UCSD-AML1 (cell line): Measurements from ENCODE around the gene KHDRBS2.

Experiments
- DNase-seq: peaks from one replicate; lab custom pipeline; 2025; ENCODE audit not compliant: unreplicated experiment; lab: John Stamatoyannopoulos, UW

The KHDRBS2 gene

GRCh38 chr6:62192593-62192992 is 93.4 kb downstream of the KHDRBS2 start:
- DNase-seq, result no peak

GRCh38 chr6:62175195-62175594 is 110.8 kb downstream of the KHDRBS2 start:
- DNase-seq, result no peak

GRCh38 chr6:62174548-62174947 is 111.5 kb downstream of the KHDRBS2 start:
- DNase-seq, result no peak

GRCh38 chr6:62167736-62168135 is 118.3 kb downstream of the KHDRBS2 start:
- DNase-seq, result no peak

GRCh38 chr6:62162858-62163257 is 123.2 kb downstream of the KHDRBS2 start:
- DNase-seq, result no peak

GRCh38 chr6:62152796-62153195 is 133.2 kb downstream of the KHDRBS2 start:
- no peak for DNase-seq

GRCh38 chr6:62150048-62150663 is 135.9 kb downstream of the KHDRBS2 start:
- DNase-seq, result peak; percentile 7

GRCh38 chr6:62146954-62147853 is 138.8 kb downstream of the KHDRBS2 start:
- no peak for DNase-seq

GRCh38 chr6:62129127-62129526 is 156.9 kb downstream of the KHDRBS2 start:
- DNase-seq, result no peak

GRCh38 chr6:62119401-62119800 is 166.6 kb downstream of the KHDRBS2 start:
- DNase-seq, result no peak

- no peak for DNase-seq
These were observed 182.7 kb downstream of the KHDRBS2 start for GRCh38 chr6:62103186-62103859.

- DNase-seq, result no peak
These were observed 183.6 kb downstream of the KHDRBS2 start for GRCh38 chr6:62102387-62102786.

- no peak for DNase-seq
These were observed 195.4 kb downstream of the KHDRBS2 start for GRCh38 chr6:62090442-62091229.

- no peak for DNase-seq
These were observed 196.2 kb downstream of the KHDRBS2 start for GRCh38 chr6:62089781-62090180.

- no peak for DNase-seq
These were observed 200.0 kb downstream of the KHDRBS2 start for GRCh38 chr6:62086047-62086446.

- no peak for DNase-seq
These were observed 210.2 kb downstream of the KHDRBS2 start for GRCh38 chr6:62075869-62076268.

- DNase-seq, result no peak
These were observed 226.1 kb downstream of the KHDRBS2 start for GRCh38 chr6:62059901-62060300.

GRCh38 chr6:62057300-62057699 is 228.7 kb downstream of the KHDRBS2 start:
- no peak for DNase-seq

- DNase-seq, result no peak
These were observed 240.5 kb downstream of the KHDRBS2 start for GRCh38 chr6:62045502-62045901.

GRCh38 chr6:62043084-62043483 is 242.9 kb downstream of the KHDRBS2 start:
- DNase-seq, result no peak

- no peak for DNase-seq
These were observed 243.6 kb downstream of the KHDRBS2 start for GRCh38 chr6:62042429-62042828.
